ENCODE data around the gene TNP2.
"Not testable (repeated sequence)": the region's sequence is repeated elsewhere in the genome, so short reads cannot be mapped to it uniquely, and the experiment has no call there.

The TNP2 gene

GRCh38 chr16:11224096-11224893 lies 44.8 kb downstream of the TNP2 start:
- peak; percentile 68 to 73 for ATAC-seq (replicated peaks)

DNA sequence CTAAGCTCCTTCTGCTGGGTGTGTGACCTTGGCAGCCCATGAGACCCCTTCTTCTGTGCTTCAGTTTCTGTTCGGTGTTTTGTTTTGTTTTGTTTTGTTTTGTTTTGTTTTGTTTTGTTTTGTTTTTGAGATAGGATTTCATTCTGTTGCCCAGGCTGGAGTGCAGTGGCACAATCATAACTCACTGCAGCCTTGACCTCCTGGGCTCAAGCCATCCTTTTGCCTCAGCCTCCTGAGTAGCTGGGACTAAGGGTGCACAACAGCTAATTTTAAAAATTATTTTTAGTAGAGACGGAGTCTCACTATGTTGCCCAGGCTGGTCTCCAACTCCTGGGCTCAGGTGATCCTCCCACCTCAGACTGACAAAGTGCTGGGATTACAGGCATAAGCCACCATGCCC lies 48.6 kb downstream of the TNP2 start:
- H3K4me3 Mint-ChIP-seq; H3K27me3 Mint-ChIP-seq; H3K27ac Mint-ChIP-seq; DNase-seq; H3K9me3 Mint-ChIP-seq; ATAC-seq (replicated peaks): not testable (repeated sequence)
- peaks cover 26 to 30% of the 10 kb centered on the region in 2 donors for H3K4me1 Mint-ChIP-seq
- H3K36me3 Mint-ChIP-seq = peaks cover 1 to 10% of the 10 kb centered on the region in 2 donors

More at GRCh38 chr16:11224096-11224893, 44.8 kb downstream of the TNP2 start:
- peak; percentile 67 for DNase-seq
- Mint-ChIP-seq H3K27me3 (no peaks in the 10 kb centered on the region), H3K4me3 (peak overlapping the region; percentile 73 to 83), H3K4me1 (peaks cover 36 to 51% of the 10 kb centered on the region in 2 donors), H3K9me3 (no peaks in the 10 kb centered on the region), H3K27ac (peak overlapping the region; percentile 98), H3K36me3 (no peaks in the 10 kb centered on the region)

DNA sequence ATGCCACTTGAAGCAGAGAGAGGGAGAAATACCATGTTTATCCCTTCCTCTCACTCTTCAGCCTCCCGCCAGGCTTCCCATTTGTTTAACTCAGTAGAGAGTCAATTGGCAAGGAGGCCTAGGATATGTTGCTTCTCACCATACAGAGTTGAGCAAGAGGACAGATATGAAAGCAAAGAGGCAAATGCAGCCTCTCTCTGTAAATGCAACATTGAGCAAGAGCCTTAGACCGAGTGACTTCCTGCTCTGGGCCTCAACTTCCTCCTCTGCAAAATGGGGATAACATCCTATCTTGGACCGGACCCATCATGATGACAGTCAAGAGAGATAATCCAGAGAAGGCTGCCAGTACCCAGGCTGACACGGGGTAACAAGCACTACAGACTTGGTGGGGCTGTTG lies 49.9 kb downstream of the TNP2 start:
- no peak overlapping the region for H3K4me3 Mint-ChIP-seq
- DNase-seq = no peak
- H3K27ac Mint-ChIP-seq = no peak overlapping the region
- H3K27me3 Mint-ChIP-seq = no peaks in the 10 kb centered on the region
- peaks cover 1 to 10% of the 10 kb centered on the region in 2 donors for H3K36me3 Mint-ChIP-seq
- peaks cover 13 to 17% of the 10 kb centered on the region in 2 donors for H3K4me1 Mint-ChIP-seq
- ATAC-seq (replicated peaks) = no peak
- H3K9me3 Mint-ChIP-seq = peaks cover 7 to 8% of the 10 kb centered on the region in 2 donors

DNA sequence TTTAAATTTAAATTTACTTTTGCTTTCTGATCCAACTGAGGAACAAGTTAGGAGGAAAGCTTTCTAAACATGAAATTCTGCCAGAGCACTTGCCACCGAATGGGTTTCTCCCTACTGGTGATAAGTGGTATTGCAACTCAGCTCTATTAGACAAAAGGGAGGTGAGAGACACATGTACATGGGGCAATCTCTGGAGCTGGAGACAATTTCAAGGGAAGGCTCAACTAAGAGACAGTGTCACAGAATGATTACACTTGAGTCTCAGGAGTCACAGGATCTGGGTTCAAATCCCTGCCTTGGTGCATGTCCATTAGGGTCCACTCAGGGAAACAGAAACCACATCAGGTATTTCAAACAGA lies 50.5 kb downstream of the TNP2 start:
- Mint-ChIP-seq H3K4me3 (no peak overlapping the region), H3K27ac (peak overlapping the region; percentile 9), H3K36me3 (peaks cover 1 to 10% of the 10 kb centered on the region in 2 donors), H3K9me3 (peaks cover 7 to 8% of the 10 kb centered on the region in 2 donors), H3K4me1 (peaks cover 11 to 16% of the 10 kb centered on the region in 2 donors), H3K27me3 (no peaks in the 10 kb centered on the region)
- DNase-seq (no peak), ATAC-seq (replicated peaks) (no peak)

Measured in stimulated activated naive B cell treated with anti-CD40 and anti-IgM and Interleukin-4, amounts not matched to agents 10 μg/mL and 1 μg/mL and 100 μg/mL, for 72 hours (primary cell).